22Rv1 (cell line): ENCODE measurements around the gene SFTPA1.

Experiments
- ZFX ChIP-seq: fragments of 450-650 bp; IDR thresholded peaks from 2 replicates; pipeline ENCODE4 v1.6.1; 2017; ENCODE audit warnings: antibody characterized with exemption, borderline replicate concordance
- TF ChIP-seq, protein P1 (sequence below): fragments of 450-650 bp; IDR thresholded peaks from 2 replicates; pipeline ENCODE4 v1.5.1; 2017; ENCODE audit warnings: mild to moderate bottlenecking

DNA sequence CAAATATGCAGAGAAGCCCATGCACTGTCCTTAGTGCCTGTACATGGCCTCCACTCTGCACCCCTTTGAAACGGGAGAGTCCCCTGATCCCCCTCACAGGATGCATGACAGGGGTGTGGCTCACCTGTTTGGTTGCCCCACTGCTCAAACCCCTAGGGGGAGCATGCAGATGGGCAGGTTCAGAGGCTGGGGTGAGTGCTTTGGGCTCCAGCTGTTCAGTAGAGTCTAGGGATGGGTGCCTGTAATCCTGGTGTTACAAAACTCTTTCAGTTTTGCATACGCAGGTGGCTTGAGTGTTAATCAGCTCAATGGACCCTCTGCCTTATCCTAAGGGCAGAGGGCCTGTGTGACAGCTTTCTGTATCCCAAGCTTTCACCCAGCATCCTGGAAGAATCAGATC, 7.8 kb upstream of the SFTPA1 start:
- TF ChIP-seq, protein P1, sequence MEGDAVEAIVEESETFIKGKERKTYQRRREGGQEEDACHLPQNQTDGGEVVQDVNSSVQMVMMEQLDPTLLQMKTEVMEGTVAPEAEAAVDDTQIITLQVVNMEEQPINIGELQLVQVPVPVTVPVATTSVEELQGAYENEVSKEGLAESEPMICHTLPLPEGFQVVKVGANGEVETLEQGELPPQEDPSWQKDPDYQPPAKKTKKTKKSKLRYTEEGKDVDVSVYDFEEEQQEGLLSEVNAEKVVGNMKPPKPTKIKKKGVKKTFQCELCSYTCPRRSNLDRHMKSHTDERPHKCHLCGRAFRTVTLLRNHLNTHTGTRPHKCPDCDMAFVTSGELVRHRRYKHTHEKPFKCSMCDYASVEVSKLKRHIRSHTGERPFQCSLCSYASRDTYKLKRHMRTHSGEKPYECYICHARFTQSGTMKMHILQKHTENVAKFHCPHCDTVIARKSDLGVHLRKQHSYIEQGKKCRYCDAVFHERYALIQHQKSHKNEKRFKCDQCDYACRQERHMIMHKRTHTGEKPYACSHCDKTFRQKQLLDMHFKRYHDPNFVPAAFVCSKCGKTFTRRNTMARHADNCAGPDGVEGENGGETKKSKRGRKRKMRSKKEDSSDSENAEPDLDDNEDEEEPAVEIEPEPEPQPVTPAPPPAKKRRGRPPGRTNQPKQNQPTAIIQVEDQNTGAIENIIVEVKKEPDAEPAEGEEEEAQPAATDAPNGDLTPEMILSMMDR, result no peak
- no peak for TF ChIP-seq ZFX
